Effector memory CD8-positive, alpha-beta T cell (primary cell): ENCODE measurements around the gene SYNE1.
"Not testable (repeated sequence)": the region's sequence is repeated elsewhere in the genome, so short reads cannot be mapped to it uniquely, and the experiment has no call there.

Source experiments
- ATAC-seq: fragments of 150-1000 bp; cut with Tn5 transposase; replicated peaks from 2 replicates; pipeline ENCODE4 v1.10.0; 2021; ENCODE audit warnings: mild to moderate bottlenecking, moderate library complexity
- DNase-seq, 3 experiments: peaks; one replicate each; pipeline ENCODE4 v3.0.0; 2021
- H3K27ac Mint-ChIP-seq, 2 donors: one replicate each; pipeline ENCODE4 v1.8.0; 2022; ENCODE audit warnings: mild to moderate bottlenecking in 2 of 2, mixed read lengths in 2 of 2, moderate library complexity in 2 of 2
- H3K27me3 Mint-ChIP-seq, 2 donors: one replicate each; pipeline ENCODE4 v1.8.0; 2022; ENCODE audit warnings: mixed read lengths in 2 of 2
- H3K36me3 Mint-ChIP-seq: one replicate; pipeline ENCODE4 v1.8.0; 2022; ENCODE audit warnings: mild to moderate bottlenecking, moderate library complexity, mixed read lengths; ENCODE audit not compliant: insufficient read depth
- H3K4me1 Mint-ChIP-seq, 2 donors: one replicate each; pipeline ENCODE4 v1.8.0; 2022; ENCODE audit warnings: low read depth in 2 of 2, mixed read lengths in 2 of 2
- H3K4me3 Mint-ChIP-seq, 2 donors: one replicate each; pipeline ENCODE4 v1.8.0; 2022; ENCODE audit warnings: mild to moderate bottlenecking in 2 of 2, mixed read lengths in 2 of 2, moderate library complexity in 2 of 2
- H3K9me3 Mint-ChIP-seq, 2 donors: one replicate each; pipeline ENCODE4 v1.8.0; 2022; ENCODE audit warnings: mixed read lengths in 2 of 2
- total RNA-seq, 9 experiments: gene quantifications; one replicate each; lab custom pipeline; 2026; lab: John Stamatoyannopoulos, UW

The SYNE1 gene
- total RNA-seq = 36.8 to 2,196 (median 393) reads per million in 9 experiments

GRCh38 chr6:152637296-152638047 lies at the start of gene SYNE1:
Gene SYNE1, minus strand, starts transcription at chr6:152637362. Its CDS starts 9,031 bp downstream, at chr6:152628331.
- H3K4me1 Mint-ChIP-seq = peaks cover 45 to 56% of the 10 kb centered on the region in 2 donors
- ATAC-seq (no peak), DNase-seq (no peak)
- no peaks in the 10 kb centered on the region for H3K9me3 Mint-ChIP-seq
- H3K4me3 Mint-ChIP-seq = peak within 1 kb of the TSS; percentile 93 to 98
- no peaks in the 10 kb centered on the region for H3K36me3 Mint-ChIP-seq
- H3K27me3 Mint-ChIP-seq = peaks cover 0 to 9% of the 10 kb centered on the region in 2 donors
- H3K27ac Mint-ChIP-seq = peak within 1 kb of the TSS; percentile 90 to 97

GRCh38 chr6:152685819-152686218 lies 48.7 kb upstream of the SYNE1 start:
- peaks cover 0 to 14% of the 10 kb centered on the region in 2 donors for H3K27me3 Mint-ChIP-seq
- H3K4me1 Mint-ChIP-seq = no peaks in the 10 kb centered on the region
- DNase-seq = no peak
- H3K36me3 Mint-ChIP-seq = no peaks in the 10 kb centered on the region
- ATAC-seq = no peak
- H3K4me3 Mint-ChIP-seq = no peak overlapping the region
- H3K9me3 Mint-ChIP-seq = no peaks in the 10 kb centered on the region
- H3K27ac Mint-ChIP-seq = no peak overlapping the region

DNA sequence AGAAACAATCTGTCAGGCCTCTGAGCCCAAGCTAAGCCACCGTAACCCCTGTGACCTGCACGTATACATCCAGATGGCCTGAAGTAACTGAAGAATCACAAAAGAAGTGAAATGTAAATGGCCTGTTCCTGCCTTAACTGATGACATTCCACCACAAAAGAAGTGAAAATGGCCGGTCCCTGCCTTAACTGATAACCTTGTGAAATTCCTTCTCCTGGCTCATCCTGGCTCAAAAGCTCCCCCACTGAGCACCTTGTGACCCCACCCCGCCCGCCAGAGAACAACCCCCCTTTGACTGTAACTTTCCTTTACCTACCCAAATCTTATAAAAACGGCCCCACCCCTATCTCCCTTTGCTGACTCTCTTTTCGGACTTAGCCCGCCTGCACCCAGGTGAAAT lies 45.8 kb upstream of the SYNE1 start:
- ATAC-seq, H3K36me3 Mint-ChIP-seq, H3K27ac Mint-ChIP-seq, H3K4me3 Mint-ChIP-seq, H3K4me1 Mint-ChIP-seq, DNase-seq, H3K9me3 Mint-ChIP-seq: not testable (repeated sequence)
- H3K27me3 Mint-ChIP-seq = peaks cover 13 to 24% of the 10 kb centered on the region in 2 donors

- no peaks in the 10 kb centered on the region for H3K36me3 Mint-ChIP-seq
- H3K4me3 Mint-ChIP-seq = no peak overlapping the region
- DNase-seq (no peak), ATAC-seq (no peak)
- no peak overlapping the region for H3K27ac Mint-ChIP-seq
- H3K4me1 Mint-ChIP-seq = no peaks in the 10 kb centered on the region
- H3K27me3 Mint-ChIP-seq = peaks cover 19 to 28% of the 10 kb centered on the region in 2 donors
- H3K9me3 Mint-ChIP-seq = no peaks in the 10 kb centered on the region
These were observed 45.0 kb upstream of the SYNE1 start for GRCh38 chr6:152682141-152682540.

DNA sequence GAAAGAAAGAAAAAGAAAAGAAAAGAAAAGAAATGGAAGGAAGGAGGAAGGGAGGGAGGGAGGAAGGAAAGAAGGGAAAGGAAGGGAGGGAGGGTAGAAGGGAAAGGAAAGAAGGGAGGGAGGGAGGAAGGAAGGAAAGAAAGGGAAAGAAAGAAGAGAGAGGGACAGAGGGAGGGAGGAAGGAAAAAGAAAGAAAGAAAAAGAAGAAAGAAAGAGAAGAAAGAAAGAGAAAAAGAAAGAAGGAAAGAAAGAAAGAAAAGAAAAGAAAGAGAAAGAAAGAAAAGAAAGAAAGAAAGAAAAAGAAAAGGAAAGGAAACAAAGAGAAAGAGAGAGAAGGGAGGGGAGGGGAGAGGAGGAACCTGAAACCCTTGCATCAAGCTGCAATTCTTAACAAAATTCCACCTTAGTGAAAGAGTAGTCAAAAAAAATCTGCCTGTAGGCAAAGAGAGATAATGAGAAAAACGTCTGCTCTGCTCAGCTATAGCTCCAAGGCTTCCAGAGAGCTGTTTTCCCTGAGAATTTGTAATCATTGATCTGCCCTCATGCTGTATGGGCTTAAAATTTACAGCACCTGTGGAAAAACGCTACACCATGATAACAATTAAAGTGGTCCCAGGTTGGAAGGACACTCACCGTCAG lies 43.8 kb upstream of the SYNE1 start:
- Mint-ChIP-seq H3K4me1 (no peaks in the 10 kb centered on the region), H3K36me3 (no peaks in the 10 kb centered on the region), H3K4me3 (no peak overlapping the region), H3K9me3 (no peaks in the 10 kb centered on the region), H3K27me3 (peaks cover 27 to 28% of the 10 kb centered on the region in 2 donors), H3K27ac (no peak overlapping the region)
- DNase-seq = no peak
- ATAC-seq = no peak

DNA sequence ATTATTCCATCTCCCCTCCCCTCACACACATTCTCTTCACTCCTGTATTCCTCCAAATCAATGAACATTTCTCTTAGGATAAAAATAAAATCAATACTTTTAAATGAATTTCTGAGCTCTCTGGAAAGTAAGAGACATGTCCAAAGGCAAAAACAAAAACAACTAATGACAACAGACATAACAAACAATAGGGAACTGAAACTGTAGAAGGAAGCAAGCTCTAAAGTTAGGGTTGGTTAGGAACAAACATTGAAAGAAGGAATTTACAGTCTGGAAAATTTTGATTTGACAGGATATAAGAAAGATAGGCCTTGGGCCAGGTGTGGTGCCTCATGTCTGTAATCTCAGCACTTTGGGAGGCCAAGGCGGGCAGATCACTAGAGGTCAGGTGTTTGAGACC lies 43.0 kb upstream of the SYNE1 start:
- peaks cover 26 to 34% of the 10 kb centered on the region in 2 donors for H3K27me3 Mint-ChIP-seq
- no peak for DNase-seq
- no peaks in the 10 kb centered on the region for H3K36me3 Mint-ChIP-seq
- ATAC-seq = no peak
- H3K27ac Mint-ChIP-seq = no peak overlapping the region
- no peak overlapping the region for H3K4me3 Mint-ChIP-seq
- H3K4me1 Mint-ChIP-seq = no peaks in the 10 kb centered on the region
- no peaks in the 10 kb centered on the region for H3K9me3 Mint-ChIP-seq

DNA sequence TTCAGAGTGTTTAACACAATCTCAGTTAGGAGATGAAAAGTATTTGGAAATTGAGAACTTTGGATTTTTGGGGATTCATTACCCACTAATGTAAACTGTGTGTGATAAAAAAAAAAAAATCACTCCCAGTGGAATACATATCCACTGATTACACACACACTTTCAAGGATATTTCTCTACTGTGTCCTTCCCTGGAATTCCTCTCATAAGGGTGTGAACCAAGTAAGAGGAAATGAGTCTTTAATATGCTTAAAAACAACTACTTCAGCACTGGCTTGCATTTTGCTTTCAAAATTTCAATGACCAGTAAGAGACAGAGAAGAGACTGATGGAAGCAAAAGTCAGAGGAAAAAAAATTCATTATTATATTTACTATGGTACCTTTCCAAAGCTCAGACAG lies 36.1 kb upstream of the SYNE1 start:
- H3K27ac Mint-ChIP-seq = no peak overlapping the region
- ATAC-seq (no peak), DNase-seq (no peak)
- no peaks in the 10 kb centered on the region for H3K36me3 Mint-ChIP-seq
- H3K27me3 Mint-ChIP-seq = peaks cover 31 to 33% of the 10 kb centered on the region in 2 donors
- no peak overlapping the region for H3K4me3 Mint-ChIP-seq
- H3K9me3 Mint-ChIP-seq = no peaks in the 10 kb centered on the region
- H3K4me1 Mint-ChIP-seq = no peaks in the 10 kb centered on the region

- no peaks in the 10 kb centered on the region for H3K9me3 Mint-ChIP-seq
- H3K4me3 Mint-ChIP-seq = no peak overlapping the region
- no peak for ATAC-seq
- DNase-seq = no peak
- H3K27me3 Mint-ChIP-seq = peaks cover 24 to 38% of the 10 kb centered on the region in 2 donors
- H3K27ac Mint-ChIP-seq = no peak overlapping the region
- no peaks in the 10 kb centered on the region for H3K4me1 Mint-ChIP-seq
- H3K36me3 Mint-ChIP-seq = no peaks in the 10 kb centered on the region
These were observed 34.0 kb upstream of the SYNE1 start for GRCh38 chr6:152671171-152671570.

DNA sequence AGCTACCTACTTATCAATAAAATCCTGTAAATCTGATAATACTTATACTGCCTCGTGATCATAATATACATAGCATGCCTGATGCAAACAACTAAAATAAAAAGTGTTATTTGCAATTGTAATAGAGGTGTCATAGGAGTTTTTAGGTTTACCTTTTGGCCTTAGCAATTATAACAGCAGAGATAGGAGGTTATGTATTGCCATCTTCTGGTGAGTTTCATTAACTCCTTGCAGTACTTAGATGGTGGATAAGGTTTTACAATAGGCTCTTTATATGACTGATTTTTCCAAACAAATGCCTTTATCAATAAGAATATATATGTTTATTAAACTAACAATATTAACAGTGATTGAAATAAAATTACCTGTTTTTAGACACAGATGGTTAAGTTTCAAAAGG lies 32.7 kb upstream of the SYNE1 start:
- DNase-seq (no peak), ATAC-seq (no peak)
- Mint-ChIP-seq H3K9me3 (no peaks in the 10 kb centered on the region), H3K27me3 (peaks cover 16 to 35% of the 10 kb centered on the region in 2 donors), H3K36me3 (no peaks in the 10 kb centered on the region), H3K4me3 (no peak overlapping the region), H3K4me1 (no peaks in the 10 kb centered on the region), H3K27ac (no peak overlapping the region)

DNA sequence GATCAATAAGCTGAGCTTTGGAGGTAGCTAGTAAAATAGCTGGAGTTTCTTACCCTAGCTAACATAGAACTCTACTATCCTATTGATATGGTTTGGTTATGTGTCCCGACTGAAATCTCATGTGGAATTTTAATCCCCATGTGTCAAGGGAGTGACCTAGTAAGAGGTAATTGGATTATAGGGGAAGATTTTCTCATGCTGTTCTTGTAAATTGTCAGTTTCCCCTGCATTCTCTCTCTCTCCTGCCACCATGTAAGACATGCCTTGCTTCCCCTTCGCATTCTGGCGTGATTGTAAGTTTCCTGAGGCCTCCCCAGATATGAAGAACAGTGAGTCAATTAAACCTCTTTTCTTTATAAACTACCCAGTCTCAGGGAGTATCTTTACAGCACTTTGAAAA lies 24.6 kb upstream of the SYNE1 start:
- H3K36me3 Mint-ChIP-seq = no peaks in the 10 kb centered on the region
- no peaks in the 10 kb centered on the region for H3K9me3 Mint-ChIP-seq
- DNase-seq = no peak
- no peak overlapping the region for H3K4me3 Mint-ChIP-seq
- no peak for ATAC-seq
- no peak overlapping the region for H3K27ac Mint-ChIP-seq
- H3K27me3 Mint-ChIP-seq = peaks cover 0 to 8% of the 10 kb centered on the region in 2 donors
- no peaks in the 10 kb centered on the region for H3K4me1 Mint-ChIP-seq

DNA sequence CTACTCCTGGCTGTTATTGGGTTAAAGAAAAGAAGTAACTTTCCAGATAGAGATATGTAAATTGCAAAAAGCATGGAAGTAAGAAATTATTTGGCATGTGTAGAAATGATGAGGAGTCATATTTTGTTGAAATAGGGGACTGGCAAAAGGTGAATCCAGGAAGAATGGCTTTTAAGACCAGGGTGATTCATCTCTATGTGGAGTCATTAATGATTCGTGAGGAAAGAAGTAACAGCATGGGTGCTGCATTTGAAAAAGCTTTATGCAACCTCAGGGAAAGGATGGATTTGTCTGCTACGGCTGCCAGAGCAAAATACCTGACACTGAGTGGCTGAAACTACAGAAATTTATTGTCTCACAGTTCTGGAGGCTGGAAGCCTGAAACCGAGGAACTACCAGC lies 14.8 kb upstream of the SYNE1 start:
- Mint-ChIP-seq H3K4me3 (no peak overlapping the region), H3K4me1 (no peaks in the 10 kb centered on the region), H3K9me3 (no peaks in the 10 kb centered on the region), H3K27me3 (peaks cover 12 to 41% of the 10 kb centered on the region in 2 donors), H3K36me3 (no peaks in the 10 kb centered on the region), H3K27ac (no peak overlapping the region)
- no peak for DNase-seq
- ATAC-seq = no peak

DNA sequence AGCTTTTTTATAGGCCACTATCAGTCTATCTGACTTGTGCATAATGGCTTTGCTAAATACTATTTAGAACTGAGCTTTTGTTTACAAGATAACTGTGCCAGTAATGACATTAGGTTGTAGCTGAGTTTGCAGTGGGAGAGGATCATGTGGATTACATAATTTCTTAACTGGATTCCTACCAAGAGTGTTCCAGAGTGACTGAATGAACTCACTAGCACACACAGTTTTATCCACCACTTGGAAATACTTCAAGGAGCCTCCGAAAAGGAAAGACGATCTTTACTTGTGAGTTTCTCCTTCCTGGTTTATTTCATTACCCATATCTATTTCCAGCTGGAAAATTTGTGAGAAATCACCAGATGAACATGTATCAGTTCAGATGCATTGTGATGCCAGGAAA lies 10.9 kb upstream of the SYNE1 start:
- H3K4me1 Mint-ChIP-seq = no peaks in the 10 kb centered on the region

GRCh38 chr6:152646732-152647131 lies 9.6 kb upstream of the SYNE1 start:
- not testable (repeated sequence) for H3K4me3 Mint-ChIP-seq, H3K27ac Mint-ChIP-seq, DNase-seq, H3K4me1 Mint-ChIP-seq, ATAC-seq, H3K36me3 Mint-ChIP-seq, H3K9me3 Mint-ChIP-seq
- peaks cover 12 to 18% of the 10 kb centered on the region in 2 donors for H3K27me3 Mint-ChIP-seq

More for the DNA sequence above, 10.9 kb upstream of the SYNE1 start:
- no peak for ATAC-seq
- Mint-ChIP-seq H3K27me3 (peaks cover 12 to 28% of the 10 kb centered on the region in 2 donors), H3K27ac (no peak overlapping the region), H3K9me3 (no peaks in the 10 kb centered on the region), H3K4me3 (no peak overlapping the region), H3K36me3 (no peaks in the 10 kb centered on the region)
- no peak for DNase-seq
